T-helper 1 cell (primary cell): ENCODE results near the gene GSTA1.
"Not testable (repeated sequence)": the region's sequence is repeated elsewhere in the genome, so short reads cannot be mapped to it uniquely, and the experiment has no call there.

ENCODE experiments used
- DNase-seq, 5 donors: peaks; one replicate each; pipeline ENCODE4 v3.0.0-alpha.2; 2012 to 2020

The GSTA1 gene

GRCh38 chr6:52802806-52803205 lies 810 bp downstream of the GSTA1 start:
- no peak for DNase-seq

GRCh38 chr6:52801188-52801841 lies 2.3 kb downstream of the GSTA1 start:
- no peak for DNase-seq

DNA sequence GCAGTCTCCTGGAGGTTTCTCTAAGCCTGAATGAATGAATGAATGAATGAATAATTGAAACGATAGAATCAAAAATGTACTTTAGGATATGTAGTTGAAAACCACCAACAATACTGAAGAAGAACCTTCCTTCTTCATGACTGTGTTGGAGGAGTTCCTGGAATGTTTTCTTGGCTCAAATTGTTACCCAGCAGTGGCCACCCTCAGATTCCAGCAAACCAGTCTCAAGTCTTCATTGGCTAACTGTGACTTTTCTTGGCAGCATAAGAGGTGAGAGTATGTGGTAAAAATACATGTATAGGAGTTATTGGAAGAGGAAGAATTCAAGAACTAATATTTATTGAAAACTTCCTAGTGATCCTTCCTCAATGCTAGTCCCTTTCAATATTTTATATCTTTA lies 4.3 kb downstream of the GSTA1 start:
- not testable (repeated sequence) for DNase-seq

DNA sequence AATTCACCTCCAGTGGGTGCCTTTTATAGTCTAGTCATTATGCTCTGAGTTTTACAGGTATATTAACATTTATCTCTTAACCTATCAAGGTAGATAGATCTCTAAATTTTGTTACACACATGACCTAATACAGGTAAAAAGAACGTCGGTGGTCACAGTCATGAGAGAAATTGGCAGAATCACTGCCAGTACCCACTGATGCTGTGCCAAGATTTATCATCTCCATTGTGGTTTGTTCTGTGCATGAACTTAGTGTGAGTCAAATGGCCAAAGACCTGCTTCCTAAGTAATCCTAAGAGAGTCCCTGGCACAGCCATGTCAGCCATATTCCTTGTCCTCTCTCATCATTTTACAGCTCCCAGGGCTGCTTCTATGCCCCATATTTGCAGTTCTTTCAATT lies 9.2 kb downstream of the GSTA1 start:
- DNase-seq: not testable (repeated sequence)

- no peak for DNase-seq
These were observed 12.8 kb downstream of the GSTA1 start for GRCh38 chr6:52790861-52791260.

- DNase-seq: not testable (repeated sequence)
These were observed 14.0 kb downstream of the GSTA1 start for GRCh38 chr6:52789658-52790057.

GRCh38 chr6:52788478-52788877 lies 15.1 kb downstream of the GSTA1 start:
- no peak for DNase-seq

DNA sequence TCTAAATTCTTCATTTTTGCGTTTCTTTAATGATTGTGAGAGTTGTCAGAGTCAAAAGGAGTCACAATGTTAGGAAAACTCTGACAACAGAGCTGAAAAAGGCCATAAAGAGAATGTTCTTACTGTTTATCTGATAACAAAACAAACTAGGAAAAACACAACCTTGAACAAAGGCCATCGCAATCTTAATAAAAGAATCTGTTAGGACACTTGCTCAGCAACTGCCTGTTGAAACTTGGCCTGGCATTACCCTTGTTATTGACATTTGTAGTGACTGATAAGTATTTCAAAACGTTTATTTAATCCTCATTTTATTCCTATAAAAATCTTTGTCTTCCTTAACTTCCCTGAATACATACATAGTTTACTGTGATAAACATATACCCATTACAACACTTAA lies 15.7 kb downstream of the GSTA1 start:
- no peak for DNase-seq

DNA sequence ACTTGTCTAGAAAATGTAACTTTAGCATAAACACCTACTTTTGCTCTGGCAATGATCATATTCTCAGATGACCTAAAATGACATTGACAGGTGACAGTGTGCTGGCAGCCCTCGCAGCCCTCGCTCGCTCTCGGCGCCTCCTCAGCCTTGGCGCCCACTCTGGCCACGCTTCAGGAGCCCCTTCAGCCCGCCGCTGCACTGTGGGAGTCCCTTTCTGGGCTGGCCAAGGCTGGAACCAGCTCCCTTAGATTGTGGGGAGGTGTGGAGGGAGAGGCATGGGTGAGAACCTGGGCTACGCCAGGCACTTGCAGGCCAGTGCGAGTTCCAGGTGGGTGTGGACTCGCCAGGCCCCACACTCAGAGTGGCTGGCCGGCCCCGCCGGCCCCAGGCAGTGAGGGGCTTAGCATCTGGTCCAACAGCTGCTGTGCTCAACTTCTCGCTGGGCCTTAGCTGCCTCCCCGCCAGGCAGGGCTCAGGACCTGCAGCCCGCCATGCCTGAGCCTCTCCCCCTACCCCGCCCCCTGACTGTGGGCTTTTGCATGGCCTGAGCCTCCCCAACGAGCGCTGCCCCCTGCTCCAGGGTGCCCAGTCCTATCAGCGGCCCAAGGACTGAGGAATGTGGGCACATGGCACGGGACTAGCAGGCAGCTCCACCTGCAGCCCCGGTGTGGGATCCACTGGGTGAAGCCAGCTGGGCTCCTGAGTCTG lies 17.2 kb downstream of the GSTA1 start:
- no peak for DNase-seq

DNA sequence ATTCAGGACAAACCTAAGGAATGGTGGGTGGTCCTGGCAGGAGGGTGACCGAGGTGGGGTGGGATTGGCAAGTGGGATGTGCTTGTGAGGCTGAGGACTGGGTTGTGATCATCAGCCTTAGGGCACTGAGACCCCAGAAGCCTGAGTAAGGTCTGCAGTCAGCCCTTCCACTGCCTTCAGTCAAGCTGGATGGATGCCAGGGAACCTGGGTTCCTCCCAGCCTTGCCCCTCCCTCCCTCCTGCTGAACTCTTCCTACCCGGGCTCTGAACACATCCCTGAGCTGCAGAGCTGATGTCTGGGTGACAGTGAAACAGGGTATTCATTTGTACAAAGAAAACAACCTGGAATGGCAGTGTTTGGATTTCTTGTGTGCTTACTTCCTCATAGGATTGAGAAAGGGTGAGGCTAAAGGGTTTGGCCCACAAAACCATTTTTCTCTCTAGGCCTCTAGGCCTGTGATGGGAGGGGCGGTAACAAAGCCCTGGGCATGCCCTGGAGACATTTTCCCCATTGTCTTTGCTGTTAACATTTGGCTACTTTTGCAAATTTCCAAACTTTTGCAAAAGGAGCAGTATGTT lies 20.8 kb downstream of the GSTA1 start:
- DNase-seq: not testable (repeated sequence)

DNA sequence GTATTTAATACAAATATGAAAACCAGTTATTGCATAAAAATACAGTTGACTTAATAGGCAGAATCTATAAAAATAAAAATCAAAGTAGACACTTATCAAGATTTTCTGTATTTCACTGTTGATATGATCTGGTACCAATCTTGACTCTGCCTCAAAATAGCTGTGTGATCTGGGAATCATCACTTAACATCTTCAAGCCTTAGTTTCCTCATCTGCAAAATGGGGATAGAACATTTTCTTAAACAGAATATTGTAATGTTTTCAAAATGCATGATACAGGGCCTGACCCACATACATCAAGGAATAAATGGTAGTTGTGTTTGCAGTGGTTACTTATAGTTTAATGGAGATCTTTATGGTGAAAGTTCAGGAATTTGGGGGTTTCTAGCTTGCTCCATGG lies 21.4 kb downstream of the GSTA1 start:
- not testable (repeated sequence) for DNase-seq

GRCh38 chr6:52779237-52779636 lies 24.4 kb downstream of the GSTA1 start:
- no peak for DNase-seq

DNA sequence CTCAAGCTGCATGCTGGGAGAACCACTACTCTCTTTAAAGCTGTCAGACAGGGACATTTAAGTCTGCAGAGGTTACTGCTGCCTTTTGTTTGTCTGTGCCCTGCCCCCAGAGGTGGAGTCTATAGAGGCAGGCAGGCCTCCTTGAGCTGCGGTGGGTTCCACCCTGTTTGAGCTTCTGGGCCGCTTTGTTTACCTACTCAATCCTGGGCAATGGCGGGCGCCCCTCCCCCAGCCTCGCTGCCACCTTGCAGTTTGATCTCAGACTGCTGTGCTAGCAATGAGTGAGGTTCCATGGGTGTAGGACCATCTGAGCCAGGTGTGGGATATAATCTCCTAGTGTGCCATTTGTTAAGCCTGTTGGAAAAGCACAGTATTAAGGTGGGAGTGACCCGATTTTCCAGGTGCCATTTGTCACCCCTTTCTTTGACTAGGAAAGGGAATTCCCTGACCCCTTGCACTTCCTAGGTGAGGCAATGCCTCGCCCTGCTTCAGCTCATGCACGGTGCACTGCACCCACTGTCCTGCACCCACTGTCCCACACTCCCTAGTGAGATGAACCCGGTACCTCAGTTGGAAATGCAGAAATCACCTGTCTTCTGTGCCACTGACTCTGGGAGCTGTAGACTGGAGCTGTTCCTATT lies 26.8 kb downstream of the GSTA1 start:
- DNase-seq: not testable (repeated sequence)

DNA sequence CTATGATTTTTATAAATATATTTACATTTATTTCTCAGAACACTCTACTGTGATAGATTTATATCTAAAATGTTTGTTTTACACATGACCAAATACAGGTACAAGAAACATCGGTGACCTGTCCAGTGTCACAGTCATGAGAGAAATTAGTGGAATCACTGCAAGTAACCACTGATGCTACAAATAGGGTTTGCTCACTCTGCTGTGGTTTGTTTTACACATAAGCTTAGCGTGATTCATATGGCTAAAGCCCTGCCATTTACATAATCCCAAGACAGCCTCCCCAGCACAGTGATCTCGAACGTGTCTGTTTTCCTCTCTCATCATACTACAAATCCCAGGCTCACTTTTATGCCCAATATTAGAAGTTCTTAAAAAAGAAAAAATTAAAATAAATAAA lies 34.2 kb downstream of the GSTA1 start:
- not testable (repeated sequence) for DNase-seq

- DNase-seq: not testable (repeated sequence)
These were observed 36.0 kb downstream of the GSTA1 start for GRCh38 chr6:52767658-52768057.

- DNase-seq: not testable (repeated sequence)
These were observed 40.2 kb downstream of the GSTA1 start, which contains the start of gene GSTA2 for GRCh38 chr6:52763322-52763916. TSS of gene GSTA2 (minus strand) at chr6:52763475. CDS start at chr6:52757947, 5,528 bp downstream.

DNA sequence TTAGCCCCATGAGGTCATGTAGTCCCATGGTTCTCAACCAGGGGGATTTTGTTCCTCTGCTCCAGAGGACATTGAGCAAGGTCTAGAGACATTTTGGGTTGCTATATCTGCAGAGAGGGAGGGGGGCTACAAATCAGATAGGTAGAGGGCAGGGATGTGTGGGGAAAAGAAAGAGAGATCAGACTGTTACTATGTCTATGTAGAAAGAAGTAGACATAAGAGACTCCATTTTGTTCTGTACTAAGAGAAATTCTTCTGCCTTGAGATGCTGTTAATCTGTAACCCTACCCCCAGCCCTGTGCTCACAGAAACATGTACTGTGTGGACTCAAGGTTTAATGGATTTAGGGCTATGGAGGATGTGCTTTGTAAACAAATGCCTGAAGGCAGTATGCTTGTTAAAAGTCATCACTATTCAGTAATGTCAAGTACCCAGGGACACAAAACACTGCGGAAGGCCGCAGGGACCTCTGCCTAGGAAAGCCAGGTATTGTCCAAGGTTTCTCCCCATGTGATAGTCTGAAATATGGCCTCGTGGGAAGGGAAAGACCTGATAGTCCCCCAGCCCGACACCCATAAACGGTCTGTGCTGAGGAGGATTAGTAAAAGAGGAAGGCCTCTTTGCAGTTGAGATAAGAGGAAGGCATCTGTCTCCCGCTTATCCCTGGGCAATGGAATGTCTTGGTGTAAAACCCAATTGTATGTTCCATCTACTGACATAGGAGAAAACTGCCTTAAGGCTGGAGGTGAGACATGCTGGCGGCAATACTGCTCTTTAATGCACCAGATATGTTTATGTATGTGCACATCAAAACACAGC lies 41.7 kb downstream of the GSTA1 start:
- not testable (repeated sequence) for DNase-seq

GRCh38 chr6:52760105-52760765 lies 43.4 kb downstream of the GSTA1 start:
- DNase-seq: no peak

DNA sequence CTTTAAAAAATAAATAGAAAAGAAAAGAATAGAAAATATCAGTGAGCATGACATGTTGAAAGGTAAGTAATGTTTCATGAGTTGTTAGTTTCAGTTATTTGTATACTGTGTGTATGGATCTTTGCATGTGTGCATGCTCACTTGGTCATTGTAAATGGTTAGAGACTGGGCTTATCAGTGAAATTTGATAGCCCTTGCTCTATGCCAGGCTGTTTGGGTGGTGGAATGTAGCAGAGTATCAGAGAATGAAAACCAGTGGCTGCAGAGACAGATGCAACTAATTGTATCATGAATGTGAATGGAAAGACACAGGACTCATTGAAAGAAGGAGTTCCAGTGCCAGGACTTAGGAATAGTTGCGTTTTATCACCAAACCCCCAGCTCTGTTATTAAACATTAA lies 44.5 kb downstream of the GSTA1 start:
- no peak for DNase-seq

GRCh38 chr6:52757651-52758338 lies 45.8 kb downstream of the GSTA1 start:
- DNase-seq: not testable (repeated sequence)

DNA sequence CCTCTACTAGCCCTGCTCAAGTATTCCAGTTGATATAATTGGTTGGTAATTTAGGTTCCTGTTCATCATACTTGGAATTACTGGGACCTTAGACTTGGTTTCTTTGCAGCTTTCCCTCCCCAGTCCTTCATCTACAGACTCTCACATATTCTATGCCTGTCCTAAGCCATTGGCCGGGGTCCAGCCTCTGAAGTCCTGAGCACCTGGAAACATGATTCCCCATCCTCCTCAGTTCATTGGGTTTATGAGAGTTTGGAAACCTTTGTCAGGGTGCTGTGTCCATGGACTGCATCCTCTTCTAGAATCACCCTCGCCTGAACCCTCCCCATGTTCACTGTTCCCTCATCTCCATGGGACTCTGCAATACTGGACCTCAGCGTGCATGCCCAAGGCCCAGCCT lies 49.2 kb downstream of the GSTA1 start:
- DNase-seq: no peak
